Measurements from ENCODE around the gene DNAI7.

Gene DNAI7

GRCh38 chr12:25186038-25186787 is 8.7 kb downstream of the DNAI7 start:
- no peak for ATAC-seq (ENCODE audit: low read depth)
- H3K36me3 ChIP-seq (ENCODE audit: low read depth): no peaks in the 10 kb centered on the region
- DNase-seq (ENCODE audit: low spot score): no peak

GRCh38 chr12:25184132-25184531 is 10.8 kb downstream of the DNAI7 start:
- Histone ChIP-seq H3K27me3 (ENCODE audit: insufficient read depth, poor library complexity, severe bottlenecking) (no peaks in the 10 kb centered on the region), H3K9me3 (ENCODE audit: severe bottlenecking) (no peaks in the 10 kb centered on the region), H3K4me3 (ENCODE audit: severe bottlenecking) (no peak overlapping the region), H3K36me3 (ENCODE audit: low read depth) (no peaks in the 10 kb centered on the region), H3K4me1 (ENCODE audit: insufficient read depth, poor library complexity, severe bottlenecking) (no peaks in the 10 kb centered on the region), H3K27ac (ENCODE audit: poor library complexity, severe bottlenecking) (no peak overlapping the region)
- DNase-seq (ENCODE audit: low spot score) (no peak), ATAC-seq (ENCODE audit: low read depth) (no peak)
- TF ChIP-seq CTCF (IDR thresholded peaks at IDR 0.05; ENCODE audit: poor library complexity, severe bottlenecking): no peak

More at GRCh38 chr12:25186038-25186787, 8.7 kb downstream of the DNAI7 start:
- Histone ChIP-seq H3K4me1 (ENCODE audit: insufficient read depth, poor library complexity, severe bottlenecking) (no peaks in the 10 kb centered on the region), H3K9me3 (ENCODE audit: severe bottlenecking) (no peaks in the 10 kb centered on the region), H3K27ac (ENCODE audit: poor library complexity, severe bottlenecking) (no peak overlapping the region), H3K27me3 (ENCODE audit: insufficient read depth, poor library complexity, severe bottlenecking) (no peaks in the 10 kb centered on the region), H3K4me3 (ENCODE audit: severe bottlenecking) (no peak overlapping the region)
- no peak for TF ChIP-seq CTCF (IDR thresholded peaks at IDR 0.05; ENCODE audit: poor library complexity, severe bottlenecking)

- H3K27ac ChIP-seq (ENCODE audit: poor library complexity, severe bottlenecking): no peak overlapping the region
- H3K27me3 ChIP-seq (ENCODE audit: insufficient read depth, poor library complexity, severe bottlenecking): no peaks in the 10 kb centered on the region
- H3K4me3 ChIP-seq (ENCODE audit: severe bottlenecking): no peak overlapping the region
- ATAC-seq (ENCODE audit: low read depth) (no peak), DNase-seq (ENCODE audit: low spot score) (no peak)
- no peaks in the 10 kb centered on the region for H3K4me1 ChIP-seq (ENCODE audit: insufficient read depth, poor library complexity, severe bottlenecking)
- H3K9me3 ChIP-seq (ENCODE audit: severe bottlenecking): no peaks in the 10 kb centered on the region
- no peaks in the 10 kb centered on the region for H3K36me3 ChIP-seq (ENCODE audit: low read depth)
- TF ChIP-seq CTCF (IDR thresholded peaks at IDR 0.05; ENCODE audit: poor library complexity, severe bottlenecking): no peak
These were observed 12.2 kb downstream of the DNAI7 start for GRCh38 chr12:25182765-25183164.

GRCh38 chr12:25162866-25163265 is 32.1 kb downstream of the DNAI7 start:
- DNase-seq (ENCODE audit: low spot score): no peak
- no peak for TF ChIP-seq CTCF (IDR thresholded peaks at IDR 0.05; ENCODE audit: poor library complexity, severe bottlenecking)

GRCh38 chr12:25156061-25156460 is 38.9 kb downstream of the DNAI7 start:
- H3K27ac ChIP-seq (ENCODE audit: poor library complexity, severe bottlenecking): no peak overlapping the region
- H3K27me3 ChIP-seq (ENCODE audit: insufficient read depth, poor library complexity, severe bottlenecking): no peaks in the 10 kb centered on the region
- H3K4me3 ChIP-seq (ENCODE audit: severe bottlenecking): no peak overlapping the region
- DNase-seq (ENCODE audit: low spot score) (no peak), ATAC-seq (ENCODE audit: low read depth) (no peak)
- H3K9me3 ChIP-seq (ENCODE audit: severe bottlenecking): no peaks in the 10 kb centered on the region
- peaks cover 9% of the 10 kb centered on the region for H3K4me1 ChIP-seq (ENCODE audit: insufficient read depth, poor library complexity, severe bottlenecking)
- no peaks in the 10 kb centered on the region for H3K36me3 ChIP-seq (ENCODE audit: low read depth)
- TF ChIP-seq CTCF (IDR thresholded peaks at IDR 0.05; ENCODE audit: poor library complexity, severe bottlenecking): no peak

More at GRCh38 chr12:25162866-25163265, 32.1 kb downstream of the DNAI7 start:
- H3K27ac ChIP-seq (ENCODE audit: poor library complexity, severe bottlenecking): no peak overlapping the region
- no peak for ATAC-seq (ENCODE audit: low read depth)
- H3K4me1 ChIP-seq (ENCODE audit: insufficient read depth, poor library complexity, severe bottlenecking): no peaks in the 10 kb centered on the region
- no peak overlapping the region for H3K4me3 ChIP-seq (ENCODE audit: severe bottlenecking)
- H3K27me3 ChIP-seq (ENCODE audit: insufficient read depth, poor library complexity, severe bottlenecking): no peaks in the 10 kb centered on the region
- no peaks in the 10 kb centered on the region for H3K9me3 ChIP-seq (ENCODE audit: severe bottlenecking)
- no peaks in the 10 kb centered on the region for H3K36me3 ChIP-seq (ENCODE audit: low read depth)

Measured in RWPE2 (cell line).